ENCODE data around the gene MYBBP1A.
"Not testable (repeated sequence)": the region's sequence is repeated elsewhere in the genome, so short reads cannot be mapped to it uniquely, and the experiment has no call there.

DNA sequence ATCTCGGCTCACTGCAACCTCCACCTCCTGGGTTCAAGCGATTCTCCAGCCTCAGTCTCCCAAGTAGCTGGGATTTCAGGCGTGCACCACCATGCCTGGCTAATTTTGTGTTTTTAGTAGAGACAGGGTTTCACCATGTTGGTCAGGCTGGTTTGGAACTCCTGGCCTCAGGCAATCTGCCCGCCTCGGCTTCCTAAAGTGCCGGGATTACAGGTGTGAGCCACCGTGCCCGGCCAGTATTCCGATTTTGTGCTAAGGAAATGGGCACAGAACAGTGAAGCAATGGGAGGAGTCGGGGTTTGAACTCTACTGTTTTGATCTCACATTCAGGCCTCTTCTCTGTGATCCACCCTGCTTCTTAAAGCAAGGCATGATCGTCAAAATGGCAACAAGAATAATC is 49.6 kb upstream of the MYBBP1A start:
- not testable (repeated sequence) for TF ChIP-seq POLR2AphosphoS5, EP300 (IDR thresholded peaks at IDR 0.05)
- TF ChIP-seq, protein P1, sequence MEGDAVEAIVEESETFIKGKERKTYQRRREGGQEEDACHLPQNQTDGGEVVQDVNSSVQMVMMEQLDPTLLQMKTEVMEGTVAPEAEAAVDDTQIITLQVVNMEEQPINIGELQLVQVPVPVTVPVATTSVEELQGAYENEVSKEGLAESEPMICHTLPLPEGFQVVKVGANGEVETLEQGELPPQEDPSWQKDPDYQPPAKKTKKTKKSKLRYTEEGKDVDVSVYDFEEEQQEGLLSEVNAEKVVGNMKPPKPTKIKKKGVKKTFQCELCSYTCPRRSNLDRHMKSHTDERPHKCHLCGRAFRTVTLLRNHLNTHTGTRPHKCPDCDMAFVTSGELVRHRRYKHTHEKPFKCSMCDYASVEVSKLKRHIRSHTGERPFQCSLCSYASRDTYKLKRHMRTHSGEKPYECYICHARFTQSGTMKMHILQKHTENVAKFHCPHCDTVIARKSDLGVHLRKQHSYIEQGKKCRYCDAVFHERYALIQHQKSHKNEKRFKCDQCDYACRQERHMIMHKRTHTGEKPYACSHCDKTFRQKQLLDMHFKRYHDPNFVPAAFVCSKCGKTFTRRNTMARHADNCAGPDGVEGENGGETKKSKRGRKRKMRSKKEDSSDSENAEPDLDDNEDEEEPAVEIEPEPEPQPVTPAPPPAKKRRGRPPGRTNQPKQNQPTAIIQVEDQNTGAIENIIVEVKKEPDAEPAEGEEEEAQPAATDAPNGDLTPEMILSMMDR (IDR thresholded peaks at IDR 0.05), result not testable (repeated sequence)
